ENCODE data around the gene FAM3C.

Gene FAM3C

GRCh38 chr7:121303422-121304101 is 92.5 kb downstream of the FAM3C start:
- Histone ChIP-seq H3K4me1 (ENCODE audit: insufficient read depth, low read length) (peaks cover 6% of the 10 kb centered on the region; the same call in 1 of the 2 replicates), H3K4me3 (ENCODE audit: low read length) (no peak overlapping the region), H3K9me3 (ENCODE audit: insufficient read depth, low read depth, low read length) (no peaks in the 10 kb centered on the region), H3K27ac (ENCODE audit: low read length) (no peak overlapping the region), H3K27me3 (ENCODE audit: insufficient read depth, low read length) (no peaks in the 10 kb centered on the region), H3K36me3 (ENCODE audit: insufficient read depth, low read depth, low read length) (no peaks in the 10 kb centered on the region), H3K9ac (ENCODE audit: low read depth, low read length) (no peak overlapping the region)

- Histone ChIP-seq H3K9ac (ENCODE audit: low read depth, low read length) (no peak overlapping the region), H3K9me3 (ENCODE audit: insufficient read depth, low read depth, low read length) (no peaks in the 10 kb centered on the region), H3K4me1 (ENCODE audit: insufficient read depth, low read length) (peaks cover 6% of the 10 kb centered on the region; the same call in 1 of the 2 replicates), H3K27ac (ENCODE audit: low read length) (no peak overlapping the region), H3K36me3 (ENCODE audit: insufficient read depth, low read depth, low read length) (no peaks in the 10 kb centered on the region), H3K4me3 (ENCODE audit: low read length) (no peak overlapping the region), H3K27me3 (ENCODE audit: insufficient read depth, low read length) (no peaks in the 10 kb centered on the region)
Measured at GRCh38 chr7:121302214-121302745, 93.8 kb downstream of the FAM3C start.

- peaks cover 6% of the 10 kb centered on the region; the same call in 1 of the 2 replicates for H3K4me1 ChIP-seq (ENCODE audit: insufficient read depth, low read length)
- H3K27ac ChIP-seq (ENCODE audit: low read length), result no peak overlapping the region
- H3K9me3 ChIP-seq (ENCODE audit: insufficient read depth, low read depth, low read length), result no peaks in the 10 kb centered on the region
- H3K4me3 ChIP-seq (ENCODE audit: low read length), result no peak overlapping the region
- H3K27me3 ChIP-seq (ENCODE audit: insufficient read depth, low read length), result no peaks in the 10 kb centered on the region
- no peaks in the 10 kb centered on the region for H3K36me3 ChIP-seq (ENCODE audit: insufficient read depth, low read depth, low read length)
- no peak overlapping the region for H3K9ac ChIP-seq (ENCODE audit: low read depth, low read length)
Measured at GRCh38 chr7:121301446-121302213, 94.5 kb downstream of the FAM3C start.

- Histone ChIP-seq H3K9me3 (ENCODE audit: insufficient read depth, low read depth, low read length) (no peaks in the 10 kb centered on the region), H3K4me1 (ENCODE audit: insufficient read depth, low read length) (peaks cover 6% of the 10 kb centered on the region; the same call in 1 of the 2 replicates), H3K36me3 (ENCODE audit: insufficient read depth, low read depth, low read length) (no peaks in the 10 kb centered on the region), H3K27me3 (ENCODE audit: insufficient read depth, low read length) (no peaks in the 10 kb centered on the region), H3K4me3 (ENCODE audit: low read length) (no peak overlapping the region), H3K27ac (ENCODE audit: low read length) (no peak overlapping the region), H3K9ac (ENCODE audit: low read depth, low read length) (no peak overlapping the region)
Measured at GRCh38 chr7:121300685-121301420, 95.3 kb downstream of the FAM3C start.

All from iPS-20b (cell line).